PC-3 (cell line): Measurements from ENCODE around the gene SLC38A8.

Experiments used
- EZH2 ChIP-seq: fragments of 300-600 bp; sonication (generic); IDR thresholded peaks from one replicate; pipeline ENCODE4 v1.6.1; 2017; ENCODE audit warnings: antibody characterized with exemption, mild to moderate bottlenecking, low read length; ENCODE audit not compliant: unreplicated experiment
- TF ChIP-seq, protein P1 (sequence below): fragments of 300-600 bp; sonication (generic); conservative IDR thresholded peaks from 2 replicates; pipeline ENCODE4 v1.5.1; 2017; ENCODE audit warnings: antibody characterized with exemption, low read depth, mild to moderate bottlenecking, low read length

DNA sequence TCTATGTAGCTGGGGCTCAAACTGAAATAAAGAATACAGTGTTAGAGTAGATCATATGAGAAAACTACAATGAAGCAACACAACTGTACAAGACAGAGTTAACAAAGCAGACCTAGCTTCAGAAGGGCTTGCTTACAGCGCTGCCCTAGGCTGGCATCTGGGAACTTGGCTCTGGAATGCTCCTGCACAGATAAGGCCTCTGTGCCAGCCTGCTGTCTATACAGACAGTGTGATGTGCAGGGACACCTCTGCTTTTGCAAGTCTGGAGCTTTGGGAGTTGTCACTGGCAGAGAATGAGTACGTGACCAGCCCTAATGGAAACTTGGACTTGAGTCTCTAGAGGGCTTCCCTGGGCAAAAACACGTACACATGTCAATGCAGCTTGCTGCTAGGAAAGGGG lies 32.1 kb upstream of the SLC38A8 start:
- TF ChIP-seq, protein P1, sequence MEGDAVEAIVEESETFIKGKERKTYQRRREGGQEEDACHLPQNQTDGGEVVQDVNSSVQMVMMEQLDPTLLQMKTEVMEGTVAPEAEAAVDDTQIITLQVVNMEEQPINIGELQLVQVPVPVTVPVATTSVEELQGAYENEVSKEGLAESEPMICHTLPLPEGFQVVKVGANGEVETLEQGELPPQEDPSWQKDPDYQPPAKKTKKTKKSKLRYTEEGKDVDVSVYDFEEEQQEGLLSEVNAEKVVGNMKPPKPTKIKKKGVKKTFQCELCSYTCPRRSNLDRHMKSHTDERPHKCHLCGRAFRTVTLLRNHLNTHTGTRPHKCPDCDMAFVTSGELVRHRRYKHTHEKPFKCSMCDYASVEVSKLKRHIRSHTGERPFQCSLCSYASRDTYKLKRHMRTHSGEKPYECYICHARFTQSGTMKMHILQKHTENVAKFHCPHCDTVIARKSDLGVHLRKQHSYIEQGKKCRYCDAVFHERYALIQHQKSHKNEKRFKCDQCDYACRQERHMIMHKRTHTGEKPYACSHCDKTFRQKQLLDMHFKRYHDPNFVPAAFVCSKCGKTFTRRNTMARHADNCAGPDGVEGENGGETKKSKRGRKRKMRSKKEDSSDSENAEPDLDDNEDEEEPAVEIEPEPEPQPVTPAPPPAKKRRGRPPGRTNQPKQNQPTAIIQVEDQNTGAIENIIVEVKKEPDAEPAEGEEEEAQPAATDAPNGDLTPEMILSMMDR = no peak
- TF ChIP-seq EZH2 = no peak
